OCI-LY1 (cell line): ENCODE results near the gene CACNG4.

Source experiments
- H2AFZ ChIP-seq: fragments of 200-600 bp; sonication (generic), shearing (Covaris generic); 2 replicates; pipeline ENCODE4 v1.6.0; 2014; ENCODE audit warnings: antibody characterized with exemption, mild to moderate bottlenecking, low read length
- H3F3A ChIP-seq: fragments of 200-600 bp; sonication (generic), shearing (Covaris generic); 2 replicates; pipeline ENCODE4 v1.6.0; 2014; ENCODE audit warnings: mild to moderate bottlenecking, antibody characterized with exemption, low read length, moderate library complexity; ENCODE audit not compliant: insufficient read depth
- H3K27ac ChIP-seq: fragments of 200-600 bp; sonication (generic); 2 replicates; pipeline ENCODE4 v1.5.1; 2014; ENCODE audit warnings: low read length, mixed run types, mild to moderate bottlenecking, low read depth; ENCODE audit not compliant: poor library complexity, severe bottlenecking
- H3K27me3 ChIP-seq: fragments of 200-600 bp; sonication (generic); 2 replicates; pipeline ENCODE4 v1.6.0; 2014; ENCODE audit warnings: antibody characterized with exemption, mild to moderate bottlenecking, low read length, moderate library complexity; ENCODE audit not compliant: insufficient read depth
- H3K36me3 ChIP-seq: fragments of 200-600 bp; sonication (generic); 2 replicates; pipeline ENCODE4 v1.6.1; 2014; ENCODE audit warnings: mild to moderate bottlenecking, antibody characterized with exemption, low read length, moderate library complexity, mixed read lengths; ENCODE audit not compliant: insufficient read depth
- H3K4me1 ChIP-seq: fragments of 200-600 bp; sonication (generic); 2 replicates; pipeline ENCODE4 v1.5.1; 2014; ENCODE audit warnings: mild to moderate bottlenecking, low read length, moderate library complexity; ENCODE audit not compliant: insufficient read depth, severe bottlenecking
- H3K4me2 ChIP-seq: fragments of 200-600 bp; sonication (generic), shearing (Covaris generic); 2 replicates; pipeline ENCODE4 v1.6.1; 2014; ENCODE audit warnings: low read length
- H3K4me3 ChIP-seq: fragments of 200-600 bp; sonication (generic); 2 replicates; pipeline ENCODE4 v1.5.1; 2014; ENCODE audit warnings: low read length, low read depth, mild to moderate bottlenecking, mixed read lengths; ENCODE audit not compliant: poor library complexity, severe bottlenecking
- H3K79me2 ChIP-seq: fragments of 200-600 bp; shearing (Covaris generic); 2 replicates; pipeline ENCODE4 v1.6.1; 2016; ENCODE audit warnings: mixed run types, low read length, mixed read lengths; ENCODE audit not compliant: insufficient read depth
- H3K9ac ChIP-seq: fragments of 200-600 bp; sonication (generic), shearing (Covaris generic); 2 replicates; pipeline ENCODE4 v1.6.1; 2014; ENCODE audit warnings: mild to moderate bottlenecking, low read length, mixed read lengths
- H3K9me2 ChIP-seq: fragments of 200-600 bp; sonication (generic), shearing (Covaris generic); 2 replicates; pipeline ENCODE4 v1.6.1; 2014; ENCODE audit warnings: low read depth, mild to moderate bottlenecking, low read length, mixed read lengths
- H3K9me3 ChIP-seq: fragments of 200-600 bp; shearing (Covaris generic); 2 replicates; pipeline ENCODE4 v1.6.1; 2014; ENCODE audit warnings: low read length, mixed read lengths
- H4K20me1 ChIP-seq: fragments of 200-600 bp; sonication (generic), shearing (Covaris generic); 2 replicates; pipeline ENCODE4 v1.6.0; 2016; ENCODE audit warnings: mild to moderate bottlenecking, low read length; ENCODE audit not compliant: insufficient read depth
- EZH2 ChIP-seq: fragments of 200-600 bp; sonication (generic), shearing (Covaris generic); IDR thresholded peaks from 2 replicates; pipeline ENCODE4 v1.8.0; 2017; ENCODE audit warnings: borderline replicate concordance, mixed run types, mild to moderate bottlenecking, antibody characterized with exemption, low read length, moderate library complexity, mixed read lengths
- TF ChIP-seq, protein P1 (sequence below): fragments of 200-600 bp; sonication (generic), shearing (Covaris generic); IDR thresholded peaks from 2 replicates; pipeline ENCODE4 v1.5.1; 2017; ENCODE audit warnings: mild to moderate bottlenecking, antibody characterized with exemption, low read length, moderate library complexity, mixed read lengths

Gene CACNG4

DNA sequence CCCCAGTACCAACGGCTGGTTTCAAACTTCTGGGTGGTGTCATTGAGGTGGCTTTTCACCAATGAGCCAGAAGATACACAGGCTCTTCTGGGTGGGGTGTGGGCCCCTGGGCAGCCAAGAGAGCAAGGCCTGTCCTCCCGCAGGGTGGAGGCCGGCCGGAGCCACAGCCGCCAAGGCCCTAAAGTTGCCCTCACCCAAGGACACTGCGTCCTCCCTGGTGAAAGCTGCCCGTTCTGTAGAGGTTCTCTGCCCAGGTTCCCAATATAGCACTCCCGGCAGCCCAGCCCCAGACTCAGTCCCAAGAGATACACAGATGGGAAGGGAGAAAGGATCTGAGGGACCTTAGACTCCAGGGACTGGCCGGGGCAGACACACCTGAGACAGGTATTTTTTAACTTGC lies 69.1 kb downstream of the CACNG4 start:
- no peaks in the 10 kb centered on the region for H3K36me3 ChIP-seq
- H4K20me1 ChIP-seq: no peaks in the 10 kb centered on the region
- H3K9me3 ChIP-seq: no peaks in the 10 kb centered on the region
- H3F3A ChIP-seq: no peaks in the 10 kb centered on the region
- H3K4me2 ChIP-seq: no peak overlapping the region
- no peaks in the 10 kb centered on the region for H3K79me2 ChIP-seq
- no peak overlapping the region for H3K9ac ChIP-seq
- peaks cover 8% of the 10 kb centered on the region; the same call in 1 of the 2 replicates for H3K27me3 ChIP-seq
- H2AFZ ChIP-seq: no peak overlapping the region
- no peak overlapping the region for H3K27ac ChIP-seq
- no peaks in the 10 kb centered on the region for H3K9me2 ChIP-seq
- no peaks in the 10 kb centered on the region for H3K4me1 ChIP-seq
- TF ChIP-seq, protein P1, sequence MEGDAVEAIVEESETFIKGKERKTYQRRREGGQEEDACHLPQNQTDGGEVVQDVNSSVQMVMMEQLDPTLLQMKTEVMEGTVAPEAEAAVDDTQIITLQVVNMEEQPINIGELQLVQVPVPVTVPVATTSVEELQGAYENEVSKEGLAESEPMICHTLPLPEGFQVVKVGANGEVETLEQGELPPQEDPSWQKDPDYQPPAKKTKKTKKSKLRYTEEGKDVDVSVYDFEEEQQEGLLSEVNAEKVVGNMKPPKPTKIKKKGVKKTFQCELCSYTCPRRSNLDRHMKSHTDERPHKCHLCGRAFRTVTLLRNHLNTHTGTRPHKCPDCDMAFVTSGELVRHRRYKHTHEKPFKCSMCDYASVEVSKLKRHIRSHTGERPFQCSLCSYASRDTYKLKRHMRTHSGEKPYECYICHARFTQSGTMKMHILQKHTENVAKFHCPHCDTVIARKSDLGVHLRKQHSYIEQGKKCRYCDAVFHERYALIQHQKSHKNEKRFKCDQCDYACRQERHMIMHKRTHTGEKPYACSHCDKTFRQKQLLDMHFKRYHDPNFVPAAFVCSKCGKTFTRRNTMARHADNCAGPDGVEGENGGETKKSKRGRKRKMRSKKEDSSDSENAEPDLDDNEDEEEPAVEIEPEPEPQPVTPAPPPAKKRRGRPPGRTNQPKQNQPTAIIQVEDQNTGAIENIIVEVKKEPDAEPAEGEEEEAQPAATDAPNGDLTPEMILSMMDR: no peak
- TF ChIP-seq EZH2: no peak
- no peak overlapping the region for H3K4me3 ChIP-seq

DNA sequence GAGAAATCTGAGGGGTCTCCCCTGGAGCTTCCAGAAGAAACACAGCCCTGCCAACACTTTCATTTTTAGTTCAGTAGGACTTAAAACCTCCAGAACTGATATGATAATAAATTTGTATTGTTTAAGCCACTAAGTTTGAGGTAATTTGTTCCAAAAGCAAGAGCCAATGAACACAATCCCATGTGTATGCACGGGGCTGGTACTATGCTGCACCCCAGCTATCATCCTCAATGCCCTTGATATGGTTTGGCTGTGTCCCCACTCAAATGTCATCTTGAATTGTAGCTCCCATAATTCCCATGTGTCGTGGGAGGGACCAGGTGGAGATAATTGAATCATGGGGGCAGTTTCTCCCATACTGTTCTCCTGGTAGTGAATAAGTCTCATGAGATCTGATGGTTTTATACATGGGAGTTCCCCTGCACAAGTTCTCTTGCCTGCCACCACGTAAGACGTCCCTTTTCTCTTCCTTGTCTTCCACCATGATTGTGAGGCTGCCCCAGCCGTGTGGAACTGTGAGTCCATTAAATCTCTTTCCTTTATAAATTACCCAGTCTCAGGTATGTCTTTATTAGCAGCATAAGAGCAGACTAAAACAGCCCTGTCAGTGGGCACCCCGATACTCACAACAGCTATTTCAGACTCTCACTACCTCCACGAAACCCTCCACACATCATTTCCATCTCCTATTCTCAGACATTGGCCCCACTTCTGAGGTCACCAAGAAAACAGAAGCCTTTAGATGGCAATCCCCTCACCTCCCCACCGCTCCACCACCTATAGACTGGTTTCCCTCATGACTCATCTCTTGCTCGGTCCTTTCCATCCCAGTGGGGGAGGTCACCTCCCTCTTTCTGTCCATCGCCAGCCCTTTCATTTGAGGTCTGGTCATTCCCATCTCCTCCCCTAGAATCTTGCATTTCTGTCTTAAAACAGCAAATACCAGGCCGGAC lies 70.9 kb downstream of the CACNG4 start:
- Histone ChIP-seq H3K9me2 (no peaks in the 10 kb centered on the region), H3K9ac (no peak overlapping the region), H3K79me2 (no peaks in the 10 kb centered on the region), H4K20me1 (no peaks in the 10 kb centered on the region), H3K4me1 (no peaks in the 10 kb centered on the region), H3K27ac (no peak overlapping the region), H3K9me3 (no peaks in the 10 kb centered on the region), H2AFZ (no peak overlapping the region), H3K4me3 (no peak overlapping the region), H3F3A (no peaks in the 10 kb centered on the region), H3K36me3 (no peaks in the 10 kb centered on the region), H3K27me3 (peaks cover 8% of the 10 kb centered on the region; the same call in 1 of the 2 replicates), H3K4me2 (no peak overlapping the region)
- TF ChIP-seq, protein P1: no peak
- TF ChIP-seq EZH2: no peak

DNA sequence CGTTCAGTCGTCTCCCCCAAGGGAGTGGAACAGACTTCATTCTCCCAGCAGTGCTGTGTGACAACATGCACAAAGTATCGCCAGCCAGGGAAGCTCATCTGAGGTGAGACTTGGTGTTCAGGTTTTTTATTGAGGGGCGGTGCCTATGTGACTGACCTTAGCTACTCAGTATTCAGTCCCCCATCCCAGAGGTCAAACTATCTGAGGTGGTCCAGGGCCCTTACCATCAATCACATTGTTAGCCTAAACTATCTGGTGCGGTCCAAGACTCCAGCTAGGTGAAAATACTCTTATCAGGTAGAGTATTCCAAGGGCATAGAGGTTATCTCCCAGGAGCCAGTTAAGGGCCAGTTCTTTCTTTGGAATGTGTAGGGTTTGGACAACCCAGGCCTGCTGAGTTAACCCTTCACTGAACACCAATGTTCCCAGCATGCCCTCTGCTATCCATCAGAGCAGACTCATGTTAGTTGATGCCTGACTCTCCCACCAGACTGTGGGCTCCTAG lies 74.4 kb downstream of the CACNG4 start:
- no peak overlapping the region for H3K4me3 ChIP-seq
- no peaks in the 10 kb centered on the region; the same call in 1 of the 2 replicates for H3K36me3 ChIP-seq
- H3F3A ChIP-seq: no peaks in the 10 kb centered on the region
- H3K9me3 ChIP-seq: no peaks in the 10 kb centered on the region
- peaks cover 4% of the 10 kb centered on the region for H3K27me3 ChIP-seq
- no peak overlapping the region for H3K9ac ChIP-seq
- no peak overlapping the region for H2AFZ ChIP-seq
- no peaks in the 10 kb centered on the region for H4K20me1 ChIP-seq
- H3K4me1 ChIP-seq: no peaks in the 10 kb centered on the region
- TF ChIP-seq EZH2: no peak
- TF ChIP-seq, protein P1: no peak
- H3K9me2 ChIP-seq: no peaks in the 10 kb centered on the region
- no peak overlapping the region for H3K4me2 ChIP-seq
- no peaks in the 10 kb centered on the region for H3K79me2 ChIP-seq
- no peak overlapping the region for H3K27ac ChIP-seq
